ENCODE results near the gene CEP170B. TPM values are rescaled to one million over a fixed set of nuclear protein-coding genes. Genes with fewer than 3 reads are reported as not detected.
"Not testable (repeated sequence)": the region's sequence is repeated elsewhere in the genome, so short reads cannot be mapped to it uniquely, and the experiment has no call there.

Gene CEP170B
- total RNA-seq, 1 experiment from 2014 or later: 21.3 TPM

DNA sequence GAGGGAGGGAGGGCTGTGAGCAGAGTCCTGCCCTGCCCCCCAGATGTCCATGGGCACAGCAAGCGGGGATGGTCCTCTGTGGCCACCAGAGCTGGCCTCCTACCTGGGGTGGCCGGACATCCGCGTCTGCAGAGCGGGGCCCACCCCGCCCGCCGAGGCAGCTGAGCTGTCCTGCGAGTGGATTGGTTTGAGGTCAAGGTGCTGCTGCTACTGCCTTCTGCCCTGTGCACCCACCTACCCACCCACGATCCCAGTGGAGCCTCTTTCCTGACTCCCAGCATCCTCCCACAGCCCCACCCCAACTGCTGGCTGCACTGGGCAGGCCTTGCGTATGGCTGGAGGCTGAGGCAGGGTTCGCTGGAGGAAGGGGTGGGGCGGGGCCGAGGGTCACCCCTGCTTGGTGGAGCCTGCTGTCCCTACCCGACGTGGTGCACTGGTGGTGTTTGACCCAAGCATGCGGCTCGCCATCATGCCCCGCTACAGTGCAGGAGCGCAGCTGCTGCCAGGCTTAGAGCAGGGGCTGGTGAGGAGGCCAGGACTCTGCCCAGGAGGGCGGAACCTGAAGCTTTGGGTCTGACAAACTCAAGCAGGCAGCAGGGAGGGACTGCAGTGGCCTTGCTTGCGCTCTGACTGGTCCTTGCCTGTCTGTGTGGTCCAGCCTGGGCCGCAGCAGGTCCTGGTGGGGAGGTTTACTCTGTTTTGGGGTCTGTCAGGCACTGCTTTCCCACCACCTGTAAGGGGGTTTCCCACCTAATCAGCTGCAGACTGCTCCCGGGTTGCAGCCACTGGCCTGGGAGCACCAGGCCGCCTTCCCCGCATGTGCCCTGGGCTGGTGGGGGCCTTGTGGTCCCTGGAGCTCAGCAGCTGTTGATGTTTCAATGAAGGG, 23.7 kb downstream of the CEP170B start:
- no peak for DNase-seq (ENCODE audit: low read depth)

DNA sequence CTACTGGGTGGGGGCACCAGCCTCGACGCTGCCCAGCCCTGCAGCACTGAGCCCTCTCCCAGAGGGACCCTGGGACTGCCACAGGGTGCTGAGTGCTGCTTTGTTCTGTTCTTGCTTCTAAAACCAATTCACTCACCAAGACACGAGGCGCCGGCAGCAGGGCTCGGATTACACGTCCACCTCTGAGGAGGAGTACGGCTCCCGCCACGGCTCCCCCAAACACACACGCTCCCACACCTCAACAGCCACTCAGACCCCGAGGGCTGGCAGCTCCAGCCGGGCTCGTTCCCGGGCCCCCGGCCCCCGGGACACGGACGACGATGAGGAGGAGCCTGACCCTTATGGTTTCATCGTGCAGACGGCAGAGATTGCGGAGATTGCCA, 24.3 kb downstream of the CEP170B start:
- DNase-seq (ENCODE audit: low read depth): no peak

DNA sequence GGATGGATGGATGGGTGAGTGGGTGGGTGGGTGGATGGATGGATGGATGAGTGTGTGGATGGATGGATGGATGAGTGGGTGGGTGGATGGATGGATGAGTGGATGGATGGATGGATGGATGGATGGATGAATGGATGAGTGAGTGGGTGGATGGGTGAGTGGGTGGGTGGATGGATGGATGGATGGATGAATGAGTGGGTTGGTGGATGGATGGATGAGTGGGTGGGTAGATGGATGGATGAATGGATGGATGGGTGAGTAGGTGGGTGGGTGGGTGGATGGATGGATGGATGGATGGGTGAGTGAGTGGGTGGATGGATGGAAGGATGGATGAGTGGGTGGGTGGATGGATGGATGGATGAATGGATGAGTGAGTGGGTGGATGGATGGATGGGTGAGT, 25.2 kb downstream of the CEP170B start:
- DNase-seq (ENCODE audit: low read depth): not testable (repeated sequence)

DNA sequence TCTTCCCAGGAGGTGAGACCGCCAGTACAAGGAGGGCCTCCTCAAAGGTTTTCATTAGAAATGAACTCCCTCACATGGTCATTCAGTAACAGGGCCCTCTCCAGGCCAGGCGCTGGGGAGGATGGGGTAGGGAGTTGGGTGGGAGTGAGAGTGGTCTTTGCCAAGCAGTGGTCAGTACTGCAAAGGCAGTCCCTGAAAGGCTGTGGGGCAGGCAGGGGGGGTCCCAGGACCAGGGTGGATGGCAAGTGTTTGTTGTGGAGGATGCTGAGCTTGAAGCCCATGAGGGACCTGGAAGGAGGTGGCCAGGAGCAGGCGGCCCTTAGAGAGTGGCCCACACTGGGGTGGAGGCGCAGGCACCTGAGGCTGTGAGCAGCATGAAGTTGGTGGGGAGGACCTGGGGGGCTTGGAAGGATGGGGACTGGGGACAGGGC, 26.1 kb downstream of the CEP170B start:
- DNase-seq (ENCODE audit: low read depth): no peak

DNA sequence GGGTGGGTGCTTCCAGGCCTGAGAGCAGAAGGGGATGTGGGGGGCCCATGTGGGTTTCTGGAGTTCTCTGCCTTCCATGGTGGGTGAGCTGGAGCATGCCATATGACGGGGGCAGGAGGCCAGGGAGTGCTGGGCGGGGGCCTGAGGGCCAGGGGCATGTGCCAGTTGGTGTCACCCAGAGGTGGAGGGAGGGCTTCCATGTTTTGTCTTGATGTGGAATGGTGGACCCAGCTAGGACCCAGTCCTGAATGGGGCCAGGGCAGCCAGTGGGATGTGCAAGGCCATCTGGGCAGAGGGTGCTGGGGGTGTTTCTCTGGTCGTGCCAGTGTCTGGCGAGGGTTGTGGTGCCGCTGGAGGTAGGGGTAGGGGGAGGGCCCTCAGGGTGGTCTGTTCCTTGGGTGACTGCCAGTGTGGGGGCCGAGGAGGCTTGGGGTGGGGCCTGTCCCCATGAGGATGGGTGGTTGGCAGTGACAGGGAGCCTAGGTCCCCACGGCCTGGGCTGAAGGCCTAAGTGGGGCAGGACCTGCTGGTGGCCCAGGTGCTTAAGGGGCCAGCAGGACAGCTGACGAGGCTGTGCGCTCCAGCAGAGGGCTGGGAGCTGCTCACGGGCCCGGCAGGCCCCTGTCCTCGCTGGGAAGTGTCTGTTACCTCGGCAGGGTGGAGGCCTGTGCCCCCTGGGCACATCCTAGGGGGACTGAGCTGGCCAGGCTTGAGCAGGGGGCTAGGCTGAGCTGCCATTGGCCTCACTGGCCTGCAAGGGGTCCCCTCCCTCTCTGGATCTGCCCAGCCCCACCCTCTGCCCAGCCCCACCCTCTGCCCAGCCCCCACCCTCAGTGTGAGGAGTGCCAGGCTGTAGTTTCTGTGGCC, 26.8 kb downstream of the CEP170B start:
- no peak for DNase-seq (ENCODE audit: low read depth)

DNA sequence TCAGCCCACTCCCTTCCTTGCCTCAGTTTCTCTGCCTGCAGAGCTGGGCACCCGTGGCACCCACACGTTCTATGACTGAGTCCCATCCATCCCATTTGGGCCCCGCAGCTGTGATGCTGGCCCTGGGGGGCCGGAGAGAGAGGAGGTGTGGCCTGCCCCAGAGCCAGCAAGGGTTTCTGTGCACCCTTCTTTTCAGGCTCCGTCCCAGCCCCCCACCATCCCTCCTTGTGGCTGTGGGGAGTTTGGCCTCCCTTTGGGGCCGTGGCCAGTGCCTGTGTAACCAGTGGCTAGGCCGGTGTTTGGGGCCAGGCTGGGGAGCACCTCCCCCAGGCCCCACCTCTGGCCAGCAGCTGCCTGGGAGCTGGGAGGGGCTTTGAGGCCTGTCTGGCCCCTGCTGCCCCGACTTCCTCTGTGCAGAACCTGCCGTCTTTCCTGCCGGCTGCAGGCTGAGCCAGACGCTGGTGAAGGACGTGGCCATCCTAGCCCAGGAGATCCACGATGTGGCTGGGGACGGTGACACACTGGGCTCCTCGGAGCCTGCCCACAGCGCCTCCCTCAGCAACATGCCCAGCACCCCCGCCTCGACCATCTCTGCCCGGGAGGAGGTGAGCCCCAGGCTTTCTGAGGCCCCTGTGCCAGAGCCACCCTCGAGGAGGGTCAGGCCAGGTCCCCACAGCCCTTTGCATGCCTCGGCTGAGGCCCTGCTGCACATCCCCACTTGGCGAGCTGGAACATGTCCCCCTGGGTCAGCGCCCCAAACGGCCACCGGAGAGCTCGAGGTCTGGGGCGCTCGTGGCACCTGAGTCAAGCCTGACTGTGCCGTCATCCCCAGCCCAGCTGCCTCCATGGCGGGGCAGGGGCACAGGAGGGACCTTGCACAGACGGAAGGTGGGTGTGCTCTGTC, 27.7 kb downstream of the CEP170B start:
- DNase-seq (ENCODE audit: low read depth): no peak

DNA sequence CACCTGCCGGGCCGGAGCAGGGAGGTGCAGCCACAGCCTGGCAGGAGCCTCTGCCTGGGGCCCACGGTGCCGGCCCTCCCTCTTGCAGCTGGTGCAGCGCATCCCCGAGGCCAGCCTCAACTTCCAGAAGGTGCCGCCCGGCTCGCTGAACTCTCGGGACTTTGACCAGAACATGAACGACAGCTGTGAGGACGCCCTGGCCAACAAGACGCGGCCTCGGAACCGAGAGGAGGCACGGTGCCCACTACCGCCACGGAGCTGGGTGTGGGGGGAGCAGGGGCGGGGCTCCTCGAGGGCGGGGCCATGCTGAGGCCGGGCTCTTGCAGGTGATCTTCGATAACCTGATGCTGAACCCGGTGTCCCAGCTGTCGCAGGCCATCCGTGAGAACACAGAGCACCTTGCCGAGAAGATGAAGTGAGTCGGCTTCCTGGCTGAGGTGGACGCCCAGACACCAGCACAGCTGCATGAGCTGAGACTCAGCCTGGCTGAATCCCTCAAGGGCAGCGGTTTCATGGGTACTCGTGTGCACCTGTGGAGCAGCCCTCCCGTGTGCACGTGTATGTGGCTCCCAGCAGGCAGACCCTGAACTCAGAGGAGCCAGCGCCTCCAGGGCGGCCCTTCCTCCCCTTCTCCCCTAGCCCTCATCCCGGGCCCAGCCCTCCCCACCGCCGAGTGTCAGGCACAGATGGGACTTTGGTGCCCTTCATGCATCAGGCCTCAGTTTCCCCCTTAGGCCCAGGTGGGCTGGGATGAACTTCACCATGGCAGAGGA, 28.6 kb downstream of the CEP170B start:
- no peak for DNase-seq (ENCODE audit: low read depth)

DNA sequence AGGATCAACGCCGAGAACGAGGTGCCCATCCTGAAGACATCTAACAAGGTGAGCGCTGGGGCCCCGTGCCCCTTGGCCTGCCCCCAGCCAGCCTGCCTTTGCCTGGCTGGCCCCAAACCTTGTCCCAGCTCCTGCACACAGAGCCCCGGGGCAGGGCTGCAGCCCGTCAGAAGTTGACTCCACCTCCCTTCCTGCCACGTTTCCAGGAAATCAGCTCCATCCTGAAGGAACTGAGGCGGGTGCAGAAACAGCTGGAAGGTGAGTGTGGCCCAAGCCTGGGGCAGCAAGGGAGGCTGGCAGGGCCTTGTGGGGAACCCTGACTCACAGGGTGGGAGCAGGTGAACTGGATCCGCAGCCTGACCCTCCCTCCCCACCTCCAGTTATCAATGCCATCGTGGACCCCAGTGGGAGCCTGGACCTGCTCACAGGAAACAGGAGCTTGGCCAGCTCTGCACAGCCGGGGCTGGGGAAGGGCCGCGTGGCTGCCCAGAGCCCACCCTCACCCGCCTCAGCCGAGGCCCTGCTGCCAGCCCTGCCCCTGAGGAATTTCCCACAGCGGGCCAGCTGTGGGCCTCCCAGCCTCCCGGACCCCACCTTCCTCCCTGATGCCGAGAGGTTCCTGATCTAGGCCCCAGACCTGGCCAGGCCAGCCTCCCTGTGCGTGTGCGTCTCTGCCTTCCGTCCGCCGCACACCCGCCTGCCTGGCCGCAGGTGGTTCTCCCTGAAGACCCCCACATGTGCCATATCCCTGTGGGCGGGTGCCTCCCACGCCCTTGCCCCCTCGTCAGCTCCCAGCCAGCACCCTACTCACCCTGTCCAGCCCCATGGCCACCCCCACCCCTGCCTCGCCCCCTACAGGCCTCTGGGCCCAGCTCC, 29.5 kb downstream of the CEP170B start:
- no peak for DNase-seq (ENCODE audit: low read depth)

DNA sequence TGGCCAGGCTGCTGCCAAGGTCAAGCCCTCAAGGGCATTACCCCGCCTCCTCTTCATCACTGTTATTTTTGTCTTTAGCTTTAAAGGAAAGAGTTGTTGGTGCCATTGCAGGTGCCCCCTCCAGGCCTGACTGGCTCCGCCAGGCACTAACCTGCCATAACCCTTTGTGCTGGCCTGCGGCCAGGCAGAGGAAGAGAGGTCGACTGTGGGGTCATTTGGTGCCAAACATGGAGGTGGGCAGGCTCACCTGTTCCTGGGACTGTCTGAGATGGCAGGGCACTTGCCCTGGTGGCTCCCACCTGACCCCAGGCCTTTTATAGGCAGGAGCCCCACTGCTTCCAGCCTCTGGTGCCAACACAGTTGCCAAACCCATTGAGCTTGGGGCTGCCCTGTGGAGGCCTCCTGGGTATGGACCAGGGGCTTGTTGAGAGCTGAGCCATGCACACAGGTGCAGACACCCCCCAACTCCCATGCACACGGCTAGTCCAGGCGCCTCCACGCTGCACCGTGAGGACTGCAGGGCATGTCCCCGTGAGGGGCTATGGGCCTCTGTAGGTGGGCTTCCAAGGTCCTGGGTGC, 30.2 kb downstream of the CEP170B start:
- DNase-seq (ENCODE audit: low read depth): no peak

DNA sequence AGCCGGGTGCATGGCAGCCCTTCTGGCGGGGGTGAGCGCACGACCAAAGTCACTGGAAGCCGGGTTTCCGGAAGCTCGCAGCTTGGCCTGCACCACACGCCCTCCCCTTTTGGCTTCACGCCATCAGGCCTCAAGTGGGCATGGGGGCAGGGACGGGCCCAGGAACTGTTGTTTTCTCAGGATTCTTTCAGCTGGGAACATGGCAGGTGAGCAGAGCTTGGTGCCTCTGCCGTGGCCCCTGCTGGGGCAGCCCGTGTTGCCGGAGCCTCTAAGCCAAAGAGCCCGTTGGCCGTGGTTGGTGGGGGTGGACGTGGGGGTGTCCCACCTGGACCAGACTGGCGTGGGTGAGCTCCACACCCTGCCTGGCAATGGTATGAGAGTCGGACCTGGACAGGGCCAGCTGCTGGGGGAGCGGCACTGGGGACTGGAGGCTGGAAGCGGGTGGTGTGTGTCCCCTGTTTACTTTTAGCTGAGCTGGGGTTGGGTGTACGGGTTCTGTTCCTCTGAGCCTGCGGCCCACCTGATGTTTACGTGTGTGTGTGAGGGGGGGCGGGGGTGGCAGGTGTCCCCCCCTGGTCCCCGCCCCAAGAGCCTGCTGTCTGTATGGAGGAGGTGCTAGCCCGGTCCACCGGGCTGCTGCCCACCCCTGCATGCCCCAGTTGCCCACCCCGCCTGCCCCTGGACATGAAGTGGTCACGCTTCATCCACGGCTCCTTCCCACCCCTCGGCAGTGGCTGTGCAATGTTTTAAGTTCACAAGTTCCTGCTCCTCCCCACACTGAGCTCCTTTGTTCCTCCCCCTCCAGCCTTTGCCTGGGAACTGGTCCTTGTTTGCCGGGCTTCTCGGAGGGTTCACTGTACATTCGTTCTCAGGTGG, 31.0 kb downstream of the CEP170B start:
- no peak for DNase-seq (ENCODE audit: low read depth)

DNA sequence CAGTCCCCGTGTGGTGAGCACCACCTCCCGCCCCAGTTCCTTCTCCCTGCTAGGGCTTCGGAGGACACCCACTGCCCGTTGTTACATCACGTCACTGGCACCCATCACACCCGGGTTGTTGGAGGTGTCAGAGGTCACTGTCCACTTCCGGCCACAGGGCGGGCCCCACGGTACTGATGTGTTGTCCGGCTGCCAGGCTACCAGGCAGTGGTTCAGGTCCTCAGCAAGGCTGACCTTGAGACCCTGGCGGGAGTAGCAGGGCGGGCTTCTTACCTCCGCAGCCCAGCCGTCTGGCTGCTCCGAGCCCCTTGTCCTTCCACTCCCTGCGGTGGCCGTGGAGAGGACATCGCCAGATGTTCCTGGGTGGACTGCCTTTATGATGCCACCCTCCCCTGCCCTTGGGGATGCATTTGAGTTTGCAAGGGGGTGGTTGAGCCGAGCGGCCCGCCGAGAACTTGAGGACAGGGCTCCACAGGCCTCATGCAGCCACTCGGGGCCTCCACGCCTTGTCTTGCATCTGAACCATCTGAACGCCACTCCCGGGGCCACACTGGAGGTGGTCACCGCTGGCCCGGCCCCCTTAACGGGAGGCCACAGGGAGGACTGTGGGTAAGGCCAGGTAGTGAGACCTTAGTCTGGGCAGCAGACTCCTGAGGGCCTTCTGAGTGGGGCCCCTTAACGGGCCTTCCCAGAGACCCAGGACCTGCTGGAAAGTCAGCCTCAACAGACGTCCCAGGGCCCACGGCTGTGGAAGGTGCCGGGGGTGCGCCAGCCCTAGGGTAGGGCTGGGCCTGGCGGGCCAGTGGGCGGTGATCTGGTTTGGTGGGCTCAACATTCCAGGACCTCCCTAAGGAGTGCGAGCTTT, 32.5 kb downstream of the CEP170B start:
- no peak for DNase-seq (ENCODE audit: low read depth)

DNA sequence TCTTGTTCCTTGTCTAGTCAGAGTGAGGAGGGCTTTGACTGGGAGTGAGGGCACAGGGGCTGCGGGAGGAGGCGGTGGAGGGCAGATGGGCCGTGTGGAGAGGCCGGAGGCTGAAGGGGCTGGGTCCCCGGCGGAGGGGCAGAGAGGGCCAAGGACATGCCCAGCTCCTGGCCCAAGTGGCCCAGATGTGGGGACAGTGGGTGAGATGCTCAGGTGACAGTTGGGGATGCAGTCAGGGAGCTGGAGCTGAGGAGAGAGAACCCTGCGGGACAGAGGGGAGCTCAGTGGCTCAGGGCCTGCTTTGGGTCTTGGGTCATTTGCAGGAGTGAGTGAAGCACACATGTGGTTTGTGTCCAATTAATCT, 33.1 kb downstream of the CEP170B start:
- DNase-seq (ENCODE audit: low read depth): no peak

DNA sequence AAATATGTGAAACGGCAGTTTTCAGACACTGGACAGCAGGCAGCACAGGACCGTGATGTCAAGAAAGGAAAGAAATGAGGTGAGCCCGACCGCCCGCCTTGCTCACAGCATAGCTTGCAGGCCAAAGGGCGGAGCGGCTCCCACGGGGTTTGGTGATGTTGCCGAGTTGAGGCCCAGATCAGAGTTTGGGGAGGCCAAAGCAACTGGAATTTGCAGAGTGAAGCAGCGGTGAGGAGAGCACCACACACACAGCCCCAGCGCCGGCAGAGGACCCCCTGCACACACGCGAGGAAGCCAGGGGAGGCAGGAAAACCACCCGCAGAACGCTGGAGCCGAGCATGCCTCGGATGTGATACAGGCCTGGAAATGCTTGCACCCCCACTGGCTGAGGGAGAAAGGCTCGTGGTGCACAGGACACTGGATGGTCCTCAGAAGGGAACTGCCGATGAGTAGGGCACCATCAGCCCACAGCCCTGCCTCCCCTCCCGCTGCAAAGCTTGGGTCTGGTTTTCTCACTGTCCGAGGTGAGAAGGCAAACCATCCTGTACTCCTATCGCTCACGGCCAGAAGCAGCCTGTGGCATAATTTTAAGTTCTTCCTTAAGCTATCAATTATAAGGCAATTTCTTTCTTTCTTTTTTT, 33.9 kb downstream of the CEP170B start:
- DNase-seq (ENCODE audit: low read depth): no peak

DNA sequence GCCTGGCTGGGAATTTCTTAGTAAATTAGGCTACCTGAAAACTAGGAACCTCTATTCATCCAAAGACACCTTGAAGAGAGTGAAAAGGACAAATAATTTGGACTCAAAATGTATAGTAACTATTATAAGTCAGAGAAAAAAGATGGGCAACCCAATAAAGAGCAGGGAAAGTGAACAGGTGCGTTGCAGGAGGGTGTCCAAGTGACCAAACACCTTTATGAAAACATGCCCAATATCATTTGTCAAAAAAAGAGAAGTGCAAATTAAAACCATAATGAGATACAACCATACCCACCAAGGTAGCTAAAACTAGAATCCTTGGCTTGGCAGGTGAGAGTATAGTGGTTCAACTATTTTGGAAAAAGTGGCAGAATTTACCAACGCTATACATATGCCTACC, 34.7 kb downstream of the CEP170B start:
- no peak for DNase-seq (ENCODE audit: low read depth)

DNA sequence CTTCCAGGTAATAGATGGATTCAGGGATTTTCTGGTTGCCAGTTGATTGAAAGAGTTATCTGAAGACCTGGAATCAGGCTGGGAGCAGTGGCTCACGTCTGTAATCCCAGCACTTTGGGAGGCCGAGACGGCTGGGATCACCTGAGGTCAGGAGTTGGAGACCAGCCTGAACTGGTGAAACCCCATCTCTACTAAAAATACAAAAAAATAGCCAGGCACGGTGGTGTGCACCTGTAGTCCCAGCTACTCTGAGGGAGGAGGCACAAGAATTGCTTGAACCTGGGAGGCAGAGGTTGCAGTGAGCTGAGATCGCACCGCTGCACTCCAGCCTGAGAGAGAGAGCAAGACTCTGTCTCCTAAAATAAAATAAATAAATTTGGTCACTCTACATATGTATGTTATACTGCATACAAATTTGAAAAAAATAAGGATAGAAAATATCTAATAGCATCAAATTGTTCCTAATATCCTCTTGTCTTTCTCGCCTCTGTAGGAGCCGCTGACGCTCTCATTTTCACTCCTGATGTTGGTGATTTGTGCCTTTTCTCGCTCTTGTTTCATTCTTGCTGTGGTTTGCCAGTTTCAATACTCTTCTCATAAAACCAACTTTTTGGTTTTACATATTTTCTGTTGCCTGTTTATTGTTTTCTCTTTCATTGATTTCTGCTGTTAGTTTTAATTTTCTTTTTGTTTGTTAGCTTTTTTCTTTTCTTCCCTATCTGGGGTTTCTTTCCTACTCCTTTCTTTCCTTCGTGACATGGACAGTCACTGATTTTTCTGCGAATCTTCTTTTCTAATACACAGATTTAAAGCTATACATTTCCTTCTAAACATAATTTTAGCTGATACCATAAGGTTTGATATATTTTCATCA, 35.8 kb downstream of the CEP170B start:
- no peak for DNase-seq (ENCODE audit: low read depth)

DNA sequence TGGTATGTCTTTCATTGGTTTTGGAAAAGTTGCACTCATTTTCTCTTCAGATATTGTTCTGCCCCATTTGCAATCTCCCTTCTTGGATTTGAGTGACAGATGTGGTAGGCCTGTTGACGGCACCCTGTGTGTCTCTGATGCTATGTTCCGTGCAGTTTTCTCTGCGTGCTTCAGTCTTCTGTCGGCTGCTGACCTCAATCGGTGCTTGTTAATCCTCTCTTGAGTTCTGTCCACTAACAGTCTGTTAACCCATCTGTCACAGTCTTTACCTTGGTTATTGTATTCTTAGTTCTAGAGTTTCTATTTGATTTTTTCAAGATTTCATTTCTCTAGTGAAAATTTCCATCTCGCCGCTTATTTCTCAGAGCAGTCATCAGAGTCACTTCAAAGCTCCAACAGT, 38.9 kb downstream of the CEP170B start:
- DNase-seq (ENCODE audit: low read depth): no peak
